Chondrocyte (in vitro differentiated cells): ENCODE data around the gene SULF2. TPM values are rescaled to one million over a fixed set of nuclear protein-coding genes. Genes with fewer than 3 reads are reported as not detected.
A peak's percentile ranks its signal among the peaks of the same experiment; 100 is the strongest.

Experiments
- DNase-seq: peaks from one replicate; pipeline ENCODE4 v3.0.0; 2021; ENCODE audit warnings: mixed read lengths, low spot score
- H3K27ac Mint-ChIP-seq: one replicate; pipeline ENCODE4 v1.8.0; 2021; ENCODE audit warnings: mild to moderate bottlenecking, moderate library complexity, mixed read lengths; ENCODE audit not compliant: unreplicated experiment
- H3K27me3 Mint-ChIP-seq: 2 replicates; pipeline ENCODE4 v1.8.0; 2021; ENCODE audit warnings: low read depth, mixed read lengths
- H3K36me3 Mint-ChIP-seq: 2 replicates; pipeline ENCODE4 v1.8.0; 2021; ENCODE audit warnings: low read depth, mixed read lengths
- H3K4me1 Mint-ChIP-seq: 2 replicates; pipeline ENCODE4 v1.8.0; 2021; ENCODE audit warnings: low read depth, mild to moderate bottlenecking, mixed read lengths
- H3K4me3 Mint-ChIP-seq: one replicate; pipeline ENCODE4 v1.8.0; 2021; ENCODE audit warnings: mild to moderate bottlenecking, moderate library complexity, mixed read lengths; ENCODE audit not compliant: unreplicated experiment
- H3K9me3 Mint-ChIP-seq: 2 replicates; pipeline ENCODE4 v1.8.0; 2021; ENCODE audit warnings: low read depth, mixed read lengths
- CTCF ChIP-seq: fragments of 200-600 bp; sonication (generic); IDR thresholded peaks from 2 replicates; pipeline ENCODE4 v1.5.0; 2021; ENCODE audit warnings: antibody characterized with exemption, mild to moderate bottlenecking, moderate library complexity
- total RNA-seq: library from RNA; stranded (reverse); gene quantifications from 3 replicates; pipeline ENCODE4 v1.2.1, GENCODE V29; 2021

SULF2 gene
- total RNA-seq, 1 donor from 2014 or later: 82.4 TPM

- no peak overlapping the region for H3K27ac Mint-ChIP-seq
- DNase-seq: no peak
- no peak overlapping the region for H3K4me3 Mint-ChIP-seq
- H3K36me3 Mint-ChIP-seq: peaks cover 3% of the 10 kb centered on the region
- peaks cover 71% of the 10 kb centered on the region for H3K27me3 Mint-ChIP-seq
- peaks cover 4% of the 10 kb centered on the region for H3K9me3 Mint-ChIP-seq
- H3K4me1 Mint-ChIP-seq: no peaks in the 10 kb centered on the region
- no peak for TF ChIP-seq CTCF
These were observed 33.8 kb upstream of the SULF2 start for GRCh38 chr20:47818996-47819609.

GRCh38 chr20:47818466-47818865 is 33.2 kb upstream of the SULF2 start:
- peaks cover 6% of the 10 kb centered on the region for H3K36me3 Mint-ChIP-seq
- no peak overlapping the region for H3K27ac Mint-ChIP-seq
- H3K4me1 Mint-ChIP-seq: no peaks in the 10 kb centered on the region
- no peak for DNase-seq
- H3K9me3 Mint-ChIP-seq: peaks cover 10% of the 10 kb centered on the region
- no peak overlapping the region for H3K4me3 Mint-ChIP-seq
- peaks cover 70% of the 10 kb centered on the region for H3K27me3 Mint-ChIP-seq
- TF ChIP-seq CTCF: no peak

- TF ChIP-seq CTCF: no peak
- no peak for DNase-seq
- peaks cover 6% of the 10 kb centered on the region for H3K36me3 Mint-ChIP-seq
- no peak overlapping the region for H3K27ac Mint-ChIP-seq
- H3K4me3 Mint-ChIP-seq: no peak overlapping the region
- H3K27me3 Mint-ChIP-seq: peaks cover 68% of the 10 kb centered on the region
- H3K9me3 Mint-ChIP-seq: peaks cover 10% of the 10 kb centered on the region
- no peaks in the 10 kb centered on the region for H3K4me1 Mint-ChIP-seq
These were observed 32.7 kb upstream of the SULF2 start for GRCh38 chr20:47818016-47818415.

- TF ChIP-seq CTCF: no peak
- H3K36me3 Mint-ChIP-seq: peaks cover 6% of the 10 kb centered on the region
- H3K4me1 Mint-ChIP-seq: no peaks in the 10 kb centered on the region
- peaks cover 65% of the 10 kb centered on the region for H3K27me3 Mint-ChIP-seq
- H3K4me3 Mint-ChIP-seq: no peak overlapping the region
- H3K9me3 Mint-ChIP-seq: peaks cover 10% of the 10 kb centered on the region
- H3K27ac Mint-ChIP-seq: no peak overlapping the region
- DNase-seq: peak; percentile 1
These were observed 32.3 kb upstream of the SULF2 start for GRCh38 chr20:47817573-47817972.

- peaks cover 6% of the 10 kb centered on the region for H3K36me3 Mint-ChIP-seq
- no peaks in the 10 kb centered on the region for H3K4me1 Mint-ChIP-seq
- no peak for TF ChIP-seq CTCF
- peaks cover 65% of the 10 kb centered on the region for H3K27me3 Mint-ChIP-seq
- H3K9me3 Mint-ChIP-seq: peaks cover 10% of the 10 kb centered on the region
- peak; percentile 53 for DNase-seq
- H3K27ac Mint-ChIP-seq: no peak overlapping the region
- no peak overlapping the region for H3K4me3 Mint-ChIP-seq
These were observed 31.5 kb upstream of the SULF2 start for GRCh38 chr20:47816487-47817451.
